NOMO-1 (cell line): ENCODE data around the gene SLC17A3.
A peak's percentile ranks its signal among the peaks of the same experiment; 100 is the strongest.

ENCODE experiments used
- DNase-seq, 2 experiments: peaks; one replicate each; lab custom pipeline; 2025; ENCODE audit not compliant: unreplicated experiment in 2 of 2; lab: John Stamatoyannopoulos, UW

SLC17A3 gene

GRCh38 chr6:25892877-25893276 is 18.8 kb upstream of the SLC17A3 start:
- DNase-seq = no peak

GRCh38 chr6:25889877-25890853 is 16.1 kb upstream of the SLC17A3 start:
- peak; percentile 18 to 37 for DNase-seq

- DNase-seq = no peak
Observed at GRCh38 chr6:25888626-25889025, 14.6 kb upstream of the SLC17A3 start.

DNA sequence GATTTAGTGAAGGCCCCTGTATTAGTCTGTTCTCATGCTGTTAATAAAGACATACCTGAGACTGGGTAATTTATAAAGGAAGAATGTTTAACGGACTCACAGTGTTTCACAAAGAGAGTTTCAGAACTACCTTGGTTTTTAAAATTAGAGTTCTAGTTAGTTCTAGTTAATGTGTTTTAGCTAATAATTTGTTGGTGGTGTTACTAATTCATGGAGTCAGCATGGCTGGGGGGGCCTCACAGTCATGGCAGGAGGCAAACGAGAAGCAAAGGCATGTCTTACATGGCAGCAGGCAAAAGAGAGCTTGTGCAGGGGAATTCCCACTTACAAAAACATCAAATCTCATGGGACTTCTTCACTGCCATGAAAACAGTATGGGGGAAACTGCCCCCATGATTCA is 12.0 kb upstream of the SLC17A3 start:
- no peak for DNase-seq

- no peak for DNase-seq
Observed at GRCh38 chr6:25883991-25884390, 9.9 kb upstream of the SLC17A3 start.

GRCh38 chr6:25883536-25883935 is 9.5 kb upstream of the SLC17A3 start:
- no peak for DNase-seq

- DNase-seq = peak; percentile 31 to 44
Observed at GRCh38 chr6:25882051-25882496, 8.0 kb upstream of the SLC17A3 start.

DNA sequence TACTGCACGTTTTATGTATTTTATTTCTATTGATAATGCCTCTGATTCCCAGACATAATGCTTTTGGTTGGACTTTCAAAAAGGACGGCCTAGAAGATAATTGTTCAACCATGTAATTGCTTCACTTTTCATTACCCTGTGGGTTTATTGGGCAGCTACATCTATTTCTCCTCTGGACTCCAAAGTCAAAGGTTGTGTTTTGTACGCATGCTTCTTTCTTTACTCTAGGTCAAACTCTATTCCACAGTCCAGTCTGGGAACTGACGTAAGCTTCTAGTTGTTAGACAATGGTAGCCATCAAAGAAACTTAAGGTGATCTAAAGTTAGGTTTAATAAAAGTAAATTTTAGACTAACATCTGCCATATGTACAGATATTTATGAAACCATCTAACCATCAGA is 6.6 kb upstream of the SLC17A3 start:
- DNase-seq = no peak

DNA sequence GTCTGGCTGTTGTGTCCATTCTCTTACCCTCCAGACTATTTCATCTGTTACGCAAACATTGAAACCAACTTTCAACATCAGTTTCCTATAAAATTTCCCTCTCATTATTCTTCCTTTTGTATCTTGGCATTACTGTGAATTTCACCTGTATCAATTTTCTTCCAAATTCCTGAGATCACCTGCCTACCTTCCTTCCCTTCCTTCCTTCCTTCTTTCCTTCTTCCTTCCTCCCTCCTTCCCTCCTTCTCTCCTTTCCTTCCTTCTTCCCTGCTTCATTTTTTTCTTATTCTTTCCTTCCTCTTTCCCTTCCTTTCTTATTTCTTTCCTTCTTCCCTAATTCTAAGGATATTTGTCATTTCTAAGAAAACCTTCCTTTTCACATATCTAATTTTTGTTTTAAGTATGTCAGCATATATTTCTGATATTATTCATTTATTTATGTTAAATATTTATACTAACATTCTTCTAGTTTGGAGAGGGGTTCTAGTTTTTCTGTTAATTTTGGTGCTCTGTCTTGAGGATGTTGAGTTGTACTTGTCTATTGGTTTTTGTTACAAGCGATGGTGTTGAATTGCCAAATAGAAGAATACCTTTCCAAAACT is 4.8 kb upstream of the SLC17A3 start:
- no peak for DNase-seq

DNA sequence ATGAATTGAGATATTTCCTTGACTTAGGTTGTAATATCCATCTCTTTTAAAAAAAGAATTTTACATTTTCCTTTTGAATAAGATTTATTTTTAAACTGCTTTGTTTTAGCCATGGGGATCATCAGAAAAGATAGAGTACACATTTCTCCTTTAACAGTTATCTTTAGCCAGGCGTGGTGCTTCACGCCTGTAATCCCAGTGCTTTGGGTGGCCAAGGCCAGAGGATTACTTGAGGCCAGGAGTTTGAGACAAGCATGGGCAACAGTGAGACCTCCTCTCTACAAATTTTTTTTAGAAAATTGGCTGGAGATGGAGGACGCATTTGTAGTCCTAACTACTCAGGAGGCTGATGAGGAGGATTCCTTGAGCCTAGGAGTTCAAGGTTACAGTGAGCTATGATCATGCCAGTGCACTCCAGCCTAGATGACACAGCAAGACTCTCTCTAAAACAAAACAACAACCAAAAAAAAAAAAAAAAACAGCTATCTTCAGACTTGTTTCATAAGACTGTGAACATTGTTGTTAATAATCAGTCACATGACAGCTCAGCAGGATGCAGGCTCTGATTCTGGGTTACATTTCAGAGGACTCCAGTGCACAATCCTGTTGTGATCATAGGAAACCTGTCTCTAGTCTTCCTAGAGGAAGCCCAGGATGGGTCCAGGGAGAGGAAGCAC is 2.0 kb upstream of the SLC17A3 start:
- no peak for DNase-seq

DNA sequence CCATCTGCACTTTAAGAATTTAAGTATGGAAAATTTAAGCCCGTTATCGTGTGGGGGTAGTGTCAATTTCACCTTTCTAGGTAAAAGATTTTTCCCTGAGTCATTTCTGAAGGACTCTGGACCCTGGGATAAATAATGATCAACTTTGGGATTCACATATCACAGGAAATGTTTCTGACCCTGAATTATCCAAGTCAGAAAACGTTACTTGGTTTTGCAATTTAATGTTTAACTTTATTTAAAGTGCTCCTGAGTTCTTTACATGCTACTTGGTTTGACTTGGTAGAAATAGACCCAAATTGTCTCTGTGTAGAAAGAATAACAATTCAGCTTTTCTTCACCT is 1.5 kb upstream of the SLC17A3 start:
- DNase-seq = no peak

DNA sequence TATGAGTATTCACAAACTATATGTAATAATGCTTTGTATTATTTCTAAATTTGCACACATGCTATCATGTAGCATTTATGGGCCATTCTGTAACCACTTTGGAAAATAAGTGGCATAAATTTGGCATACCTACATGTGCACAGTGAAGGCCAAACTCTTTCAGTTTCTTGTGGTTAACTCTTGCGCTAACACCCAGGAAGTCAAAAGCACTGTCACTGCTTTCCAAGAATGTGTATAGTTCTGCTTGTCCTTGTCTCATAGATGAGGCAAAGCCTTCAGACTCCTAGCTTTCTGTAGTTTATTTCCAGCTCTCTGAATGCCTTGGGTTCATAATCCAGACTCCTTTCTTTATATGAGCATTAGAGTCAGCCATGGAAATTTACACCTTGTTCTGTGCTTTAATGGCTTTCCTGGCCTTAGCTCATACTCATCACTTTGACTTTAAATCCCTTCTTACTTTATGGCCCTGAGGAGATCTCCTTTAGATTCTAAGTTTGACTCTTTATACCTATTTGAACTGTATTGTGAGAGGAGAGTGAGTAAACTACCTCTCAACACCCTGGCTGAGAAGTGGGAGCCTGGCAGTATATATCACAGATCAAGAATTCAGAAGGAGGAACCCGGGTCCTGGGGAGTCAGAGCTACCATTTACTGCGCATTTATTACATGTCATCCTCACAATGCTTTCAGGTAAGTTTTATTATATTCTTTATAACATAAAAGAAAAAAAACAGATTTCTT is 949 bp upstream of the SLC17A3 start:
- no peak for DNase-seq

GRCh38 chr6:25872814-25873213 is 1.2 kb downstream of the SLC17A3 start:
- no peak for DNase-seq

DNA sequence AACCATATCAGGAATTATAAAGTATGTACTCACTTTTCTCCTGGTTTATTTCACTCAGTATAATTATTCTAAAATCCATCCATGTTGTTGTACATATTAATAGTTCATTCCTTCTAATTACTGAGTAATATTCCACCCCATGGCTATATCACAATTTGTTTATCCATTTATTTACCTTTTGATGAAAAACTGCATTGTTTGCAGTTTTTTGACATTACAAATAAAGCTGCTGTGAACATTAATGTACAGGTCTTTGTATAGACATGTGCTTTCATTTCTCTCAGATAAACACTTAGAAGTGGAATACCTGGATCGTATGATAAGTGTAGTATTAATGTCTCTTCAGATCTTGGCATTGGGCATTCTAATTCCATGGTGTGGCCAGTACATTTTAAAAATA is 4.2 kb downstream of the SLC17A3 start:
- DNase-seq = no peak

GRCh38 chr6:25868436-25869183 is 5.4 kb downstream of the SLC17A3 start:
- DNase-seq = no peak

DNA sequence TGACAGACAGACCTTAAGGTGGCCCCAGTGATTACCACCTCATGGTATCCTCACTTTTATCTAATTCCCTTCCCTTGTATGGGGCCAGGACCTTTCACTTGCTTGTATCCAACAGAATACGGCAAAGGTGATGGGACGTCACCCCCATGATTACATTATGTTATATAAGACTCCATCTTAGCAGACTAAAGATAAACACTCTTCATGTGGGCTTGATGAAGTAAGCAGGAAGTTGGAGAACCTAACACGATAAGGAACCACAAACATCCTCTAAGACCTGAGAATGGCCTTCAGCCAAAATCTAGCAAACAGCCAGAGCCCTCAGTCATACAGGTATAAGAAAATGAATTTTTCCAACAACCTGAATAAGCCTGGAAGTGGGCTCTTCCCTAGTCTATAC is 8.0 kb downstream of the SLC17A3 start:
- no peak for DNase-seq

DNA sequence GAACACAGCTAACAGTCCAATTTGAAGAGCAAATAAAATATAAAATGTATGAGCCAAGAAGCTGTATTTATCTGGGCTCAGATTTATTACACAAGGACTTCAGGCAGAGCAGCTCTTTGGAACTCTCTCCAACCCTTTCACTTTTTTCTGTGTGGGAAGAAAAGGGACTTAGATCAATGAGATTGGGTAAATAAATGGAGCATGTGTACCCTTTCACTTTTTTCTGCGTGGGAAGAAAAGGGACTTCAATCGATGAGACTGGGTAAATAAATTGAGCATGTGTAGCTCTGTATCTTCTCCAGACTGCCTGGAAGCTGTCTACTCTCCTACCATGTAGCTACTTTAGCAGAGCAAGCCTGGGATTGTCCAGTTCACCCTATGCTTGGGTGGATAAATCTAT is 10.7 kb downstream of the SLC17A3 start:
- DNase-seq = no peak

DNA sequence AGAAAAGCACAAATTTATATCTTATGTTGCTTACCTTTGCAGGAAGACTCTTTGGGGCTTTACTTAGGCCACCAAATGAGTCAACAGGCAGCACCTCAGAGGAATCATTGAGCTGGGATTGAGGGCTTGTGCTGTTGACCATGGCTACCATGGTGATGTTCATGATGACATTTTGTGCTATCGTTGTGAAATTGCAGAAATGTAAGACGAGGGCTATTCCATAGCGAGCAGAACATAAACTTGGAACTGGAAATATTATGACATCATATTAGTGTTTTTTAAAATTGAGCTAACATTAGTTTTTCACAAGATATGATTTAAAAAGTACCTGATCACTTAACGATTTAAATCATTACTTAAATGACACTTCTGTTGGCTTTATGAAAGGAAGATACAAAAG is 11.8 kb downstream of the SLC17A3 start:
- DNase-seq = no peak

DNA sequence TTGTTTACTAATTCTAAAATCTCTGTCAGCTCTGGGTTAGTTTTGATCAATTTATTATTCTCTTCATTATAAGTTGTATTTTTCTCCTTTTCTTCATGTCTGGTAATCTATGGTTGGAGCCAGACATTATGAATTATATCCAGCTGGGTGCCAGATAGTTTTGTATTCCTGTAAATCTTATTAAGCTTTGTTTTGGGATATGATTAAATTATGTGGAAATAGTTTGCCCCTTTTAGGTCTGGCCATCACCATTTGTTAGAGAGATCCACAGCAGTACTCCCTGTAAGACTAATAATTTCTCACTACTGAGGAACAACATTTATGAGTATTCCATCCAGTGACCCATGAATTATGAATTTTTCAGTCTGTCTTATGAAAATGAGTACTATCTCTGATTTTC is 21.3 kb downstream of the SLC17A3 start:
- no peak for DNase-seq

DNA sequence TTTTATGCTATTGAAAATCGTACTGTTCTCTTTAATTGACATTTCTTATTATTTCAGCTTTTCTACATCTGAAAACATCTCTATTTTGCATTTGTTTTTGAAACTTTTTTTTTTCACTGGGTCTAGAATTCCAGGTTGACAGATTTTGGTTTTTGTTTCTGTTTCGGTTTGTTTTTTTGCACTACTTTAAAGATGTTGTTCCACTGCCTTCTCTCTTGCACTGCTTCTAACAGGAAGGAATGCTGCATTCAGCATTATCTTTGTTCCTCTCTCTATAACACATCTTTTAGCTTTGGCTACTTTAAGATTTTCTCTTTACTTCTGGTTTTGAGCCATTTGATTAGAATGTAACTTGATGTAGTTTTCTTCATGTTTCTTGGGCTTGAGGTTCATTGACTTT is 22.1 kb downstream of the SLC17A3 start:
- DNase-seq = no peak
